Duodenal mucosa (tissue), 2 donors: ENCODE measurements around the gene TTLL1.
"Not testable (repeated sequence)": the region's sequence is repeated elsewhere in the genome, so short reads cannot be mapped to it uniquely, and the experiment has no call there.

Experiments
- H3K27ac ChIP-seq: one replicate; pipeline ENCODE4 v1.7.0; 2013; ENCODE audit warnings: low read depth, low read length
- H3K27me3 ChIP-seq, 2 donors: one replicate each; pipeline ENCODE4 v1.7.0; 2013; ENCODE audit warnings: low read length in 2 of 2, control low read depth in 1 of 2; ENCODE audit not compliant: insufficient read depth in 2 of 2, control insufficient read depth in 1 of 2
- H3K36me3 ChIP-seq, 2 donors: one replicate each; pipeline ENCODE4 v1.7.0; 2013; ENCODE audit warnings: low read length in 2 of 2, control low read depth in 1 of 2; ENCODE audit not compliant: insufficient read depth in 2 of 2, control insufficient read depth in 1 of 2
- H3K4me1 ChIP-seq, 2 donors: one replicate each; pipeline ENCODE4 v1.7.0; 2013; ENCODE audit warnings: low read length in 2 of 2, control low read depth in 1 of 2; ENCODE audit not compliant: insufficient read depth in 2 of 2, control insufficient read depth in 1 of 2
- H3K4me3 ChIP-seq, 2 donors: one replicate each; pipeline ENCODE4 v1.7.0; 2013; ENCODE audit warnings: low read length in 2 of 2, low read depth in 1 of 2
- H3K9ac ChIP-seq, 2 donors: one replicate each; pipeline ENCODE4 v1.7.0; 2013; ENCODE audit warnings: low read length in 2 of 2, low read depth in 1 of 2
- H3K9me3 ChIP-seq, 2 donors: one replicate each; pipeline ENCODE4 v1.7.0; 2013; ENCODE audit warnings: low read length in 2 of 2, control low read depth in 1 of 2; ENCODE audit not compliant: control insufficient read depth in 1 of 2

The TTLL1 gene

DNA sequence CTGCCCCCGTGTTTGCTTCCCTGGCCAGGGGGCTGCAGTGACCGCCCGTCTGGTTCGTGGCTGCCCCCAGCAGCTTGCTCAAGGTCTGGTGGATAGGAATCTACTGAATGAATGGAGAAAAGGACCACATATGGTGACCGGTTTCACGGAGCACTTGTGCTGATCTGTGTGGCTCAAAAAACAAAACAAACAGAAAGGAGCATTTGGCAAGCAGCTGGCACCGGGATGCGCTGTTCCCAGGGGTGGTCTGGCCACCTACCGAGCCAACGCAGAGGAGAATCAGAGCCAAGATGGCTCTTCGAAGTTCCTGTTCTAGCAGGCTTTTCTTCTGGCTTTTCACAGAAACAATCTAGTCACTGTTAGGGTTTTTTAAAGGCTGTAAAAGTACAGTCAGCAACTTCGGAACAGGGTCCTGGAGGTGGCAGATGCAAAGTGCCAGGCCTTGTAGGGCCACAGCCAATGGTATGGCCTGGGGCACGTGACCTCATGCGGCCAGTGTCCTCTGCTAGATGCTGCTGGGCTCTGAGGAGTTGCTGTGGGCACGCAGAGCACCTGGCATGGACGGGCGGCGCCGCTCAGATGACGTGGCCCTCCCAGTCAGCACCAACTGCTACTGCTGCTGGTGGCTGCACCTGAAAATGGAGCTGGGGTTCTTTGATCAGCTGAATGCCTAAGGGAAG, 47.0 kb downstream of the TTLL1 start:
- Histone ChIP-seq H3K36me3 (no peaks in the 10 kb centered on the region), H3K27ac (no peak overlapping the region), H3K9ac (no peak overlapping the region), H3K4me3 (no peak overlapping the region), H3K27me3 (no peaks in the 10 kb centered on the region), H3K4me1 (no peaks in the 10 kb centered on the region), H3K9me3 (no peaks in the 10 kb centered on the region)

DNA sequence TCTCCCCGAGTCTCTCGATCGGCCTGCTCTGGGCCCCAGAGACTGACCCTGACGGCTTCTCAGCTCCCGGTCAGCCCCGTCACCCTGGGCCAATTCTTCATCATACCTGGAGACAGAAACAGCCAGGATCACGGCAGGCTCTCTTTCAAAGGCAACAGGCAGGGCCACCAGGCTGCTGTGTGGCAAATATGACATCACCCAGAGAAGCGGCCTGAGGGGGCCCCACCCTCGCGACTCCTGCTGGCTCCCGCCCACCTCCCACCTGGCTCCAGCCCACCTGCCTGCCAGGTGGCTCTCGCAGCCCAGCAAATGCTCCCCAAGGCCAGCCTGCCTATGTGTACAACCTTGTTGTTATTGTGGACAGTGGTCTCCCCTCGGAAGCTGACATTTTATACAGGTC, 49.4 kb downstream of the TTLL1 start:
- H3K9ac ChIP-seq = no peak overlapping the region
- H3K36me3 ChIP-seq = no peaks in the 10 kb centered on the region
- H3K4me1 ChIP-seq = no peaks in the 10 kb centered on the region
- H3K27me3 ChIP-seq = no peaks in the 10 kb centered on the region
- H3K4me3 ChIP-seq = no peak overlapping the region
- no peaks in the 10 kb centered on the region for H3K9me3 ChIP-seq
- no peak overlapping the region for H3K27ac ChIP-seq

DNA sequence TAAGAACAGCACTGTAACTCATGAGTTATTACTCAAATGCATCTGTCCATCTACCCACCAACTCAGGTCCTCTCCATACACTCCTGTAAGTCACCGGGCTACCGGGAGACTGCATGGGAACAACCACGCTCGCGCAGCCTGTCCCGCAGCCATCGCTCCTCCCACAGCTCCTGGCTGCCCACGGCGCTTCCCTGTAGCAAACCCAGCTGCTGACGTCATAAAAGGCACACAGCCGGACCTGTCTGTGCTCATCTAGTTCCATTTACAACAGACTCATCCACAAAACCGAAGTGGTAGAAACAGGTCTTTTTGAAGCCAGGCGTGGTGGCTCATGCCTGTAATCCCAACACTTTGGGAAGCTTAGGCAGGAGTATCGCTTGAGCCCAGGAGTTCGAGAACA, 50.9 kb downstream of the TTLL1 start:
- Histone ChIP-seq H3K27me3 (no peaks in the 10 kb centered on the region), H3K36me3 (no peaks in the 10 kb centered on the region), H3K9ac (no peak overlapping the region), H3K4me1 (no peaks in the 10 kb centered on the region), H3K4me3 (no peak overlapping the region), H3K27ac (no peak overlapping the region), H3K9me3 (no peaks in the 10 kb centered on the region)

DNA sequence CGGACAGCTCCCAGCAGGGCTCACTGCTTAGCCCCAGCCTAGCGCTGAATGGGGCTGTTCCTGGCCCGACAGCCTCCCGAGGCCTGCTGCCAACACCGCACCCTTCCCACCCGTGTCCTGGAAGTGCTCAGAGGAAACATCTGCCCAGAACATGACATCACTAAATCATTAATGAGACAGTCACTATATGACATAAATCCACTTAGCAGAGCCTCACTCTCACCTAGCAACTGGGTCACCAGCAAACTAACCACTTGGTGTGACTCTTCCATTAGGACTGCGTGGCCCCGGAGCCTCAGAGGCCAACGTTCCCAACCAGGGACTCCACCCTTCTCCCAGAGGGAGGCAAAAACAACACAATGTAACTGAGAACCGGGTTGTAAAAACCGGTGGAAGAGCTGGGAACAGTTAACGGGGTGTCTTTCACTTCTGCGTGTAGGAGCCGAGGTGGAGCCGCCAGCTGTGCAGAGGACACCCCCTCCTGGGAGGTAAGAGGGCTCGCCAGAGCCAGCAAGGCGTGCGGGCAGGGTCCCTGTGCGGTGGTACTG, 52.8 kb downstream of the TTLL1 start:
- Histone ChIP-seq H3K9ac (no peak overlapping the region), H3K27ac (no peak overlapping the region), H3K4me1 (no peaks in the 10 kb centered on the region), H3K4me3 (no peak overlapping the region), H3K36me3 (no peaks in the 10 kb centered on the region), H3K27me3 (no peaks in the 10 kb centered on the region), H3K9me3 (no peaks in the 10 kb centered on the region)

DNA sequence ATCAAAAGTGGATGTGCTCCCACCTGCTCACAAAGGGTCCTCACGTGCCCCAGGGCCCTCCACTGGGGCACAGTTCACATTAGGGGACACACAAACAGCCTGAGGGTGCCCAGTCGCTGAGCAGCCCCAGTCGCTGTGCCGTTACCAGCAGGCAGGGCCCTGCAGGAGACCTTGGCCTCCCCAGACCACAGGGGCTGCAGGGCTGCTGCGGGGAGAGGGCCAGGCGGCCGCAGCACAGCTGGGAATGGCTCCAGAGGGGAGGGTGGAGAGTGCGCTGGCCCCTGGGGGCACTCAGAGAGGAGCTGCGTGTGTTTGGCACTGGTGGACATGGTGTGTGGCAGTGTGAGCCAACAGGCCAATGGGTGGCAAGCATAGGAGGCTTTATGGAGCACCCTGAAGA, 53.9 kb downstream of the TTLL1 start:
- Histone ChIP-seq H3K36me3 (no peaks in the 10 kb centered on the region), H3K27me3 (no peaks in the 10 kb centered on the region), H3K4me1 (no peaks in the 10 kb centered on the region), H3K9ac (no peak overlapping the region), H3K27ac (no peak overlapping the region), H3K4me3 (no peak overlapping the region), H3K9me3 (no peaks in the 10 kb centered on the region)

DNA sequence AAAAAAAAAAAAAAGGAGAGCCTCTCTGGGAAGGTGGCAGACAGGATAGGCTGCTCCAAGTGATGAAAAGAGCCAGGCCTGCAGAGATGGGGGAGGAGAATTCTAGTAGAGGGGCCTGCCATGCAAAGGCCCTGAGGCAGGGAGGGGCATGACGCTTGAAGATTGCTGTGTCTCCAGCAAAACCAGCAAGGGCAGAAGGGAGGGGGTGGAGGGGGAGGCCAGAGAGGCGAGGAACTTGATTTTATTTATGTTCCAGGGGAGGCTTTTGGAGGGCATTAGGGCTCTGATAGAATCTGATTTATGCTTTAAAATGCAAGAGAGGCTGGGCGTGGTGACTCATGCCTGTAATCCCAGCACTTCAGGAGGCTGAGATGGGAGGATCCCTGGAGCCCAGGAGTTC, 57.6 kb downstream of the TTLL1 start:
- no peaks in the 10 kb centered on the region for H3K27me3 ChIP-seq
- H3K9ac ChIP-seq = no peak overlapping the region
- no peaks in the 10 kb centered on the region for H3K4me1 ChIP-seq
- H3K36me3 ChIP-seq = no peaks in the 10 kb centered on the region
- H3K4me3 ChIP-seq = no peak overlapping the region
- H3K9me3 ChIP-seq = no peaks in the 10 kb centered on the region
- no peak overlapping the region for H3K27ac ChIP-seq

DNA sequence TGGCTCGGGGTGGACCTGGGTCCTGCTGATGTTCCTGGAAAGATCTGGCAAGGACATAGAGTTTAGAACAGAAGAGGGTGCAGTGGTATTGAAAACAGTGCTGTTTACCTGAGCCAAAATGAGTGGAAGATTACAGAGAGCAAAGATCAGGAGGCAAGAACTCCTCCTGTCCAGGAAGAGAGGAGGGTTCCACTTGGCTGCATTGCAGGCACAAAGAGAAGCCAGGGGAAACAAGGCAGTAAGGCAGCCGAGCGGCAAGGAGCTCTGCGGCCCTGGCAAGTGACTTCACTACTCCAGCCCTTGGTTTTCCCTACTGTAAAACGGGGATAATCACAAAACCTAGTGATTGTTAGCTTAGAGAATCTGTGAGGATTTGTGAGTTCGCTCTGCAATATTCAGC, 70.6 kb downstream of the TTLL1 start:
- Histone ChIP-seq H3K27ac (no peak overlapping the region), H3K9me3 (no peaks in the 10 kb centered on the region), H3K4me1 (peaks cover 16 to 18% of the 10 kb centered on the region in 2 donors), H3K9ac (peak overlapping the region in 1 of 2 donors; percentile 38), H3K4me3 (peak overlapping the region in 1 of 2 donors; percentile 2), H3K36me3 (no peaks in the 10 kb centered on the region), H3K27me3 (no peaks in the 10 kb centered on the region)

DNA sequence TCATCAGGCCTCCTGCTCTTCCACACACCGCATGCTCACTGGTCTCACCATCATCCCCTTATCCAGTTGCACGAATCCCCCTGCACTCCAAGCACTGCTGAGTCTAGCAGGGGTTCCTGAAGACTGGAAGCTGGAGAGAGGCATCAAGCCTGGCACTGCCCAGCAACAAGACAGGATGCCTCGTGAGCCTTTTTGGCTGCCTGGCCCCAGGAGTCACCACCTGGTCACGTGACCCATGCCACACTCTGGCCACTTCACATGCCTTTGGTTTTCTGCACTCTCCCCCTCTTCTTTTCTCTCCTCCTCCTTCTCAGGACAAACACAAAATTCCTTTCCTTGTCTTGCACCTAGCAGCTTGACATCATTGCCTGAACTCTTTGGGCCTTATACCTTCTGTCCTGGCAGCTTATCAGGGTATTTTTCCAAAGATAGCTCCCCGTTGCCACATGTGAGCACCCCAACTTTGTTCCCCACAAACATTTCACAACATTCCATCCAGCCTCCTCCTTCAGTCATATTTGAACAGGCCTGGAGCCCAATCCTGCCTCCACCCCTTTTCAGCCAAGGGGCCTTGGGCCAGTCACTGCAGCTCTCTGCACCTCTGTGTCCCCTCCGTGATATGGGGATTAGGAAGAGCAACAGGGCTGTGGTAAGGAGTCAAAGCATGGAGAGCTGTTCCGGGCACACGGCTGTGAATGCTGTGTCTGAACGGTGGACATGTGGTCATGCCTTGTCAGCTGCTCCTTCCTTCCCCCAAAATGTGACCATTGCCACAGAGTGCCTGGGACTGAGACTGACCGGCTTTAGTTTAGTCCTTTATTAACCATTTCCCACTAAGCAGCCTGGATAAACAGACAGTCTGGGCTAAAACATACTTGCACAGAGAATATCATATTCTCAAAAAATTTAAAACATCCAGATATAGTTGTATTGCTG, 71.4 kb downstream of the TTLL1 start:
- Histone ChIP-seq H3K9ac (no peak overlapping the region), H3K9me3 (no peaks in the 10 kb centered on the region), H3K4me3 (no peak overlapping the region), H3K27ac (no peak overlapping the region), H3K4me1 (peaks cover 21 to 23% of the 10 kb centered on the region in 2 donors), H3K36me3 (no peaks in the 10 kb centered on the region), H3K27me3 (no peaks in the 10 kb centered on the region)

DNA sequence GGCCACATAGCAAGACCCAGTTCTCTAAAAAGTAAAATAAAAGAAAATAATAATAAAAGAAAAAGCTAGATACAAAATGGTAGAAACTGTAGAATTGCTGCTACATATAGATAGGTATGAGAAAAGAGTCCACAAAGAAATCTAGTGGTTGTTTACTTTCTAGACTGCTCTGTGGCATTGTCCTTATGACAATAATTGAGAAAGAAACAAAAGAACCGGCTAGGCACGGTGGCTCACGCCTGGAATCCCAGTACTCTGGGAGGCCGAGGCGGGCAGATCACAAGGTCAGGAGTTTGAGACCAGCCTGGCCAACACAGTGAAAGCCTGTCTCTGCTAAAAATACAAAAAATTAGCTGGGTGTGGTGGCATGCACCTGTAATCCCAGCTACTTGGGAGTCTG, 73.0 kb downstream of the TTLL1 start:
- not testable (repeated sequence) for H3K36me3 ChIP-seq, H3K27ac ChIP-seq, H3K9me3 ChIP-seq, H3K4me3 ChIP-seq, H3K27me3 ChIP-seq, H3K9ac ChIP-seq
- peaks cover 22 to 25% of the 10 kb centered on the region in 2 donors for H3K4me1 ChIP-seq

DNA sequence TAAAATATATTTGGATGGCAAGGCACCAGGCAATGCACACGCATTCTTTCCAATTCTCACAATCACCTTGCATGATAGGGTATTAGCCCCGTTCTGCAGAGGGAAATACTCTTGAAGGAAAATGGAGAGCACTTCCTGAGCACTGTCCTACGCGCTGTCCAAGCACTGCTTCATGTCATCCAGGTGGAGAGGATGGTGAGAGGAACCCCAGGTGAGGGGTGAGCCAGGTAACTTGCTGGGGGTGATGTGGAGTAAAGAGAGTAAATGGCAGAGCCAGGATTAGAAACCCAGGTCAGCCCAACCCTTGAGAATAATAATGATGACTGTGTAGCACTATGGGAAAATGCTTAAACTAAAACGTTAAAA, 73.5 kb downstream of the TTLL1 start:
- no peak overlapping the region for H3K27ac ChIP-seq
- peaks cover 27 to 30% of the 10 kb centered on the region in 2 donors for H3K4me1 ChIP-seq
- peak overlapping the region; percentile 48 to 63 for H3K9ac ChIP-seq
- H3K36me3 ChIP-seq = no peaks in the 10 kb centered on the region
- H3K4me3 ChIP-seq = peak overlapping the region; percentile 62 to 85
- H3K27me3 ChIP-seq = no peaks in the 10 kb centered on the region
- H3K9me3 ChIP-seq = no peaks in the 10 kb centered on the region
